Myocyte (in vitro differentiated cells): ENCODE results near the gene LAMTOR2. TPM values are rescaled to one million over a fixed set of nuclear protein-coding genes. Genes with fewer than 3 reads are reported as not detected.

Experiments used
- DNase-seq: peaks from one replicate; pipeline ENCODE4 v3.0.0-alpha.2; 2012; ENCODE audit warnings: low read depth
- total RNA-seq: library from RNA; depleted of rRNA; stranded (reverse); fragments of >200 nt; gene quantifications from 2 replicates; pipeline ENCODE4 v1.2.3, GENCODE V29; 2014

LAMTOR2 gene
- total RNA-seq, 1 donor from 2014 or later = 51.4 TPM

DNA sequence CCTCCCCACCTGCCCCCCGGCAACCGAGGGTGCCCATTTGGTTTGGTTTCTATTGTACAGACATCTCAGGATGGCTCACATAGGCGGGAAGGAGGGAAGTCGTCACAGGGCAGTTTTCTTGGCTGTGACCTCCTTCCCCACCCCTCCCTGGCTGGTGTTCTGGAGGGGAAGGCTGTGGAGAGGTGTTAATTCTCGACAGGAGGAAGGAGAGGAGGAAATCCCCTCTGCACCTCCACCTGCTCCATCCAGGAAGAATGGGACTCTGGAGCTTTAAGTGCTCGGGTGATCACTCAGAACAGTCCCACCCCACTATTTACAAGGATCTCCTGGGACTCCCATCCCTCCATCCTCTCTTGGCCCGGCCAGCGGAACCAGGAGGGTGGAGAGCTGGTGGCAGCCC, 20.1 kb downstream of the LAMTOR2 start:
- no peak for DNase-seq

DNA sequence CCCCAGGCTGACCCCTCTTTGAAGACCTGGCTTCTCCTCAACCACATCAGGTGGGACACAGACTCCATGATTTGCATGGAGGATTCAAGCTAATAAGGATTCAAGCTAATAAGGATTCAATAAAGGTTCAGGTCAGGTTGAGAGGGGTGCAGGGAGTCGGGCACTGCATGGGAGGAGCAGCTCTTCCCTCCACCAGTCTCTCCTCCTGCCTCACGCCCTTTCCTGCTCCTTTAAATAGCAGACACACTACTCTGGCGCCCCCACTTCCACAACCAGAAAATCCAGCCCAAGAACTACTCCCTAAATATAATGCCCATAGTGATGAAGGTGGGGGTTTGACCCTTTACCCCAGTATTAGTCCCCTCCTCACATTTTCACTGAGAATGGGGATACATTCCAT, 20.6 kb downstream of the LAMTOR2 start:
- no peak for DNase-seq

DNA sequence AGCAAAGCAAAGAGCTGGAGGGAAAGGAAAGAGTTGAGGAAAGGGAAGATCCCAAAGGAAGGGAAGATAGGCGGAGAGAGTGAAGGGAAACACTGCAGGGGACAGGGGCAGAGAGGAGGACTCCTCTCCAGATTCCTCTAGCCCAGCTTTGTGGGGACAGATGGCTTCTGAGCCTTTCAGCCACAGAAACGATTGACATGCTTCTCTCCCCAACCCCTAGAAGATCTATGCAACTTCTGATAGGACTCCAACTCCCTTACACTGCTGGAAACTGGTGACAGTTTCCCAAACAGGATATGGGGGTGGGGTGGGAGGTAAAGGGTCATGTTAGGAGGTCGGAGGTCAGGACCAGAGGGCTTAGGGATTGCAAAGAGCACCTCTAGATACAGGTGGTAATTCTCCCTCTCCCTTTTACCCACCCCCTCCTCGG, 21.2 kb downstream of the LAMTOR2 start:
- no peak for DNase-seq

DNA sequence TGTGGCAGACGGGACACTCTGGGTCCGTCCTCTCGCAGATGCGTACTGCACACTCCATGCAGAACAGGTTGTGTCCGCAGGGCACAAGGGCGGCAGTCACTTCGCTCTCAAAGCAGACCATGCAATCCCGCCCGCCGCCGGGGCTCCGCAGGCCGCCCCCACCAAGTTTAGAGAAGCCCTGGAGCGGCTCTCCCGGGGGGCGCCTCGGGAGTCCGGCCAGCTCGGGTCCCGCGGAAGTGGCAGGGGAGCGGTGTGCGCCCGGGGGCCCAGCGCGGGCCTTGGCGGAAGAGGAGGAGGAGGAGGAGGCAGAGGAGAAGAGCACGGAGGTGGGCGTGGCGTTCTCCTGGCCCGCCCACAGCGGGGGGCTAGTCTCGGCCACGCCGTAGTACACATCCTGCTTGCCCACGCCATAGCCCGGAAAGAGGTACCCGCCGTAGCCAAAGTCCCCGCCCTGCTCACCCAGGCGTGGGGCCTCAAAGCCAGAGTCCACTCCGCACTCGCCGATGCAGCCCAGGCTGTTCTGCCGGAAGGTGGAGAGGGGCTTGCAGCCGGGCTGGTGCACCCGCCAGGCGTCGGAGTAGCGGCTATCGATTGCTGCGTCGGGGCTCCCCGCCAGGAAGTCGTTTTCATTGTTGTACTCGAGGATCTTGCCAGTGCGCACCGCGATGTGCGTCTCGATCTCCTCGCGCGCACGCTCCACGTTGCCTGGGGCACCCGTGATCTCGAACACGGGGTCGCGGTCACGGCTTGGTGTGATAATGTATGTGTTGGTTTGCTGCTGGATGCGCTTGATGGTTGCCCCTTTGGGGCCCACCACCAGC, 22.2 kb downstream of the LAMTOR2 start:
- DNase-seq = no peak

DNA sequence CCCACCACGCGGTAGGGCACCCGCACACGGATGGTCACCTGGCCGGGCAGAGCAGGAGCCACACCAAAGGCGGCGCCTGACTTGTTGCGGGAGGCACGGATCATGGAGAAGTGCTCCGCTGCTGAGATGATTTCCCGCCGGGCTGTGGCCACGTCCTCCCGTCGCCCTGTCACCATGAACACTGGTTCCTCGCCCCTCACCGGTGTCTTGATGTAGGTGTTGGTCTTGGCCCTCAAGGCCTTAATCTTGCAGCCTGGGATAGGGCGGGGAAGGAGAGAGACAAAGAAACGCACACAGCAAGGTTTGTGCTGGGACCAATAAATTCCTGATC, 22.8 kb downstream of the LAMTOR2 start:
- no peak for DNase-seq

DNA sequence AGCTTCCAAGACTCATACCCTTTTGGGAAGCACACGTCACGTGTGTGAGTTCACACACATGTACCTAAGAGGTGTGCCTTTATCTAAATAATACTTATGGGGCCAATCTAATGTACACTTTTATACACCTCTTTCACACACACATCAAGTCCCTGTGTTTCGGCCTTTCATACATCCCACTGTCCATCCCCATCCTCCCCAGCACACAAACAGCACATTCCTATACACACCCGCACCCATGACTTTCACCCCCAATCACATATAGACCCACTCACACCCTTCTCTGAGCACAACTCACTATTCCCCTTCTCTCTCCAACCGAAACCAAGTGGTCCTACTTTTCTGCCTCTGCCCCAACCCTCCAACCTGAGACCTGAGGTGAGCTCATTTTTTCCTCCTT, 24.1 kb downstream of the LAMTOR2 start:
- DNase-seq = no peak

GRCh38 chr1:156079762-156080161, 25.2 kb downstream of the LAMTOR2 start:
- DNase-seq = no peak

GRCh38 chr1:156080241-156080862, 25.8 kb downstream of the LAMTOR2 start:
- DNase-seq = no peak

DNA sequence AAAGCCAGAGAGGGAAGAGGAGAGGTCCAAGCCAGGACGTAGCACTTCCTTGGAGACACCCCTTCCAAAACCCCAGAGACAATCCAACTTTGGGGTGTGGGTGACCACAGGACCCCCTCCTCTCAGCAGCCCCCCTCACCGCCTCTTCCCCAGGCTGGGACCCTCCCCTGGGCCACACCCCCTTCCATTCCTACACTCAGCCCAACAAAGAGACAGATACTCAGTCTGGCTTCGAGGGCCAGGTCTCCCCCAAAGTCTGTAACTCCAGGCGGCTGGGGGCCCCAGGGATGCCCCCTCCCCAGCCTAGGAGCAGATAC, 26.2 kb downstream of the LAMTOR2 start:
- DNase-seq = no peak

GRCh38 chr1:156081180-156081916, 26.8 kb downstream of the LAMTOR2 start:
- no peak for DNase-seq

GRCh38 chr1:156081917-156082308, 27.3 kb downstream of the LAMTOR2 start:
- DNase-seq = no peak

DNA sequence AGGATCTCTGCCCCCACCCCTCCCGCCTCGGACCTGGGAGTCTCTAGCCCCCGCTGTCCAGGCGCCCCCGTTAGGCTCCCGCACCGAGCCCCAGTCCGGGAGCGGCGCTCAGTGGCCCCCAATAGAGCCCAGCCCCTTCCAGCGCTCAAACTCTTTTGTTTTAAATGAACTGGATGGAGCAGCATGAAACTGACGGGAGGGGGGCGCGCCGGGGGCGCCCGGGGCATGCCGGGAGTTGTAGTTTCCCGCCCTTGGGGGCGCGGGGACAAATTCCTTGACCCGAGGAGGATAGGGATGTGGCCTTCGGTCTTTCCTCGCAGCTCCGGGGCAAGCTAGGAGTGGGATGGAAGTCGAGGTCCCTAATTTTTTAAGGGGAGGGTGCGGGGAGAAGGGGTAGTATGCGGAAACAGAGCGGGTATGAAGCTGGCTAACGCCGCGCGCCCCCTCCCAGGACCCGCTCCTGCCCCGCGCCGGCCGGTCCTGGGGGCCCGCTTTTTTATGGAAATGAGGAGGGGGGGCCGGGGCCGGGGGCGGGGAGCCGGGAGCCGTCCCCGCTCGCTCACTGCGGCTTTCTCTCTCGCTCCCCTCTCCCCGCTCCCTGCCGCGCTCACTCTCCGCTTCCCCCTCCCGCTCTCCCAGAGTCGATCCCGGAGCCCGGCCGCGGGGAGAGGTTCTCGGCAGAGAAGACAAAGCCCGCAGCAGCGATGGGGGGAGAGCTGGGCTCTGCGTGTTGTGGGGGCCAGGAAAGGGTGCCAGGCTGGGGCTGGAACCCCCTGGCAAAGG, 27.9 kb downstream of the LAMTOR2 start, which contains the start of gene MEX3A:
Gene MEX3A, minus strand, starts transcription at position 157 of the 783 bp plus-strand sequence. CDS start 467 bp downstream, outside the sequence.
- DNase-seq = peak; percentile 77

DNA sequence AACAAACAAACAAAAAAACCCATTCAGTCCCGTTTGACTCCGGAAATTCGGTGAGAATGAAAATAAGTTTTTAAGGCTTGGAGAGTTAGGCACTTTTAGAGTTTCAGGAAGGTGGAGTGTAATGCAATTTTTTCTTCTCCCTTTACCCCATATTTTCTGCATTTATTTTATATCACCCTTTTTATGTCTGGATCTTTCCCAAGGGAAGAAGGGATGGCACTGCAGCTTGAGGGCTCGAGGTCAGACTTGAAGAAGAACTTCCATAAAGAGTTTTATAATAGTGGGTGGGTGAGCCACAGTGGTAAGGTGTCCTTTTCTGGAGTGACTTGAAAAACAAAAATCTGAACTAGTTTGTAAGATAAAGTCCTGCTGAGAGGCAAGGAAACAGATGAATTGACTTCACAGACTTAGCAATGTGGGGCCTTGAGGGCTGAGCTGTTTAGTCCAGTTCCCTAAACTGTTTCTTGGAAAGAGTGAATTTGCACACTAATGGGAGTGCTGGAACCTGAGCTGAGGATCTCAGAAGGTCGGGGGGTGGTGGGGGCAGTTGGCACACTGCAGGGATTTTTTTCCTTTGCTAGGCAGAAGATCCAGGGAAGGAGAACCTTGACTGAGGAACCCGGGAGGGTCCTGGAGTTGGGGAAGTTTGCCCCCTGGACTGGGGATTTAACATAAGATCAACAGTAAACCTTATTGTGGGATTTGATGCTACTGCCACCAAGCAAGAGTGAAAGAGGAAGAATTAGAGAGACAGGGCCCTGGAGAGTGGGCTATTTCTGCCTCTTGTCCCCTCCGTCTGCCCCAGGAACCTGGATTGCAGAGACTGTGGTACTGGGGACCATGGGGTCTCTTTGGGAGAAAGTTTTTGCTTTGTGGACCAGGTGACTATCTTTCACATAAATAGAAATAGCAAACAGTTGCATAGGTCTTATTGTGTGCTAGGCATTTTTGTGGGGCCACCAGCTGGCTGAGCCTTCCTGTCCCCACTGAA, 29.5 kb downstream of the LAMTOR2 start:
- DNase-seq = no peak

DNA sequence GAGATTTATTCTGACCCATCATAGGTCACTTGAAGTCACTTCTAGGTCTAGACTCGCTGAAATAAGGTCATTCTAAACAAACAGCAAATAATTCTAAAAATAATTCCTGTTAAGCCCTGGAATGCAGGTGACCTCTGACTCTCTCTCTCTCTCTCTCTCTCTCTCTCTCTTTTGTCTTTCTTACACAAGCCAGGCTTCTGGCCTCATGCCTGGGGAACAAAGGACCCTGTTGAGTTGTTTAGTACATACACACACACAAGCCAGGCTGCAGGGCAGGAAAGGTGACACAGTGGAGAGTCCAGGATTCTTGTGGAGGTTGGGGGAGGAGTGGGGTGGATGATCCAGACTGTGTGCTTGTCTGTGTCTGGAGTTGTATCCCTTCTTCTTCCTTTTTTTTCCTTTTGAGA, 31.7 kb downstream of the LAMTOR2 start:
- no peak for DNase-seq

- peak; percentile 46 for DNase-seq
Measured at GRCh38 chr1:156089704-156090103, 35.1 kb downstream of the LAMTOR2 start.

- no peak for DNase-seq
Measured at GRCh38 chr1:156090138-156090839, 35.7 kb downstream of the LAMTOR2 start.

GRCh38 chr1:156090840-156091188, 36.2 kb downstream of the LAMTOR2 start:
- DNase-seq = peak; percentile 82

- DNase-seq = no peak
Measured at GRCh38 chr1:156091610-156092009, 37.0 kb downstream of the LAMTOR2 start.

GRCh38 chr1:156095906-156096508, 41.4 kb downstream of the LAMTOR2 start:
- DNase-seq = no peak
